GM13976 (cell line): ENCODE measurements around the gene FAM168B.

Experiments used
- DNase-seq: peaks from one replicate; pipeline ENCODE4 v3.0.0; 2012; ENCODE audit warnings: low spot score
- in situ Hi-C: fragments of 300-500 bp; cut with MboI; formaldehyde crosslinking; loops from one replicate; pipeline ENCODE4 v1.12.0; 2022; ENCODE audit warnings: low sequenced_read_pairs, mixed read lengths, inconsistent platforms; ENCODE audit not compliant: unreplicated experiment
- TF ChIP-seq, protein P1 (sequence below): IDR thresholded peaks from 2 replicates; pipeline ENCODE4 v1.5.1; 2012; ENCODE audit warnings: borderline replicate concordance, mild to moderate bottlenecking; ENCODE audit not compliant: insufficient read depth; ENCODE audit errors: extremely low read depth, missing control alignments, control extremely low read depth

Gene FAM168B

DNA sequence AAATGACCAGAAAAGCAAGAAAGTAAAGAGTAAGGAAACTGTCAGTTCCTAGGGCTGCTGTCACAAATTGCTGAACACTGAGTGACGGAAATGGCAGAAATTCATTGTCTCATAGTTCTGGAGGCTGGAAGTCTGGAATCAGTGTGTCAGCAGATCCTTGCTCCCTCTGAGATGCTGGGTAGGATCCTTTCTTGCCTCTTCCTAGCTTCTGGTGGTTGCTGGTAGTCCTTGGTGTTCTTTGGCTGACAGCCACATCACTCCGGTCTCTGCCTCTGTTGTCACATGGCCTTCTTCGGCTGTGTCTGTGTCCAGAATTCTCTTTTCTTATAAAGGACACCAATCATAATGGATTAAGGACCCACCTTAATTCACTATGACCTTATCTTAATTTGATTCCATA, 33.8 kb upstream of the FAM168B start:
- in situ Hi-C loops: no loop called here
- no peak for DNase-seq
- TF ChIP-seq, protein P1, sequence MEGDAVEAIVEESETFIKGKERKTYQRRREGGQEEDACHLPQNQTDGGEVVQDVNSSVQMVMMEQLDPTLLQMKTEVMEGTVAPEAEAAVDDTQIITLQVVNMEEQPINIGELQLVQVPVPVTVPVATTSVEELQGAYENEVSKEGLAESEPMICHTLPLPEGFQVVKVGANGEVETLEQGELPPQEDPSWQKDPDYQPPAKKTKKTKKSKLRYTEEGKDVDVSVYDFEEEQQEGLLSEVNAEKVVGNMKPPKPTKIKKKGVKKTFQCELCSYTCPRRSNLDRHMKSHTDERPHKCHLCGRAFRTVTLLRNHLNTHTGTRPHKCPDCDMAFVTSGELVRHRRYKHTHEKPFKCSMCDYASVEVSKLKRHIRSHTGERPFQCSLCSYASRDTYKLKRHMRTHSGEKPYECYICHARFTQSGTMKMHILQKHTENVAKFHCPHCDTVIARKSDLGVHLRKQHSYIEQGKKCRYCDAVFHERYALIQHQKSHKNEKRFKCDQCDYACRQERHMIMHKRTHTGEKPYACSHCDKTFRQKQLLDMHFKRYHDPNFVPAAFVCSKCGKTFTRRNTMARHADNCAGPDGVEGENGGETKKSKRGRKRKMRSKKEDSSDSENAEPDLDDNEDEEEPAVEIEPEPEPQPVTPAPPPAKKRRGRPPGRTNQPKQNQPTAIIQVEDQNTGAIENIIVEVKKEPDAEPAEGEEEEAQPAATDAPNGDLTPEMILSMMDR: no peak

DNA sequence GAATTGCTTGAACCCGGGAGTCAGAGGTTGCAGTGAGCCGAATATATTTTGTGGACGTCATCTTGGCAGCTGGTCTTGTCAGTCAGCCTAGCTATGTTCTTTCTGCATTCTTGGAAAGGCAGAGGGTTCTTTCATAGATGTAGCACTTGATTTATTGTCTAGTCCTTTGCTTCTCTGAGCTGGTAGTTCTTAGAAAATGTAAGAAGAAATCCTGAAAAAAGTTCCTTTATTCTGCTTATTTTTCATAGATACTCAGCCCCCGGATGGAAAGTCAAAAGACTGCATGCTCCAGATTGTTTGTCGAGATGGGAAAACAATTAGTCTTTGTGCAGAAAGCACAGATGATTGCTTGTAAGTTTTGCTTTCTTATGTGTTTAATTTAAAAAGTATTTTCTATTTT, 33.2 kb upstream of the FAM168B start:
- TF ChIP-seq, protein P1: no peak
- in situ Hi-C loops: no loop called here
- no peak for DNase-seq

DNA sequence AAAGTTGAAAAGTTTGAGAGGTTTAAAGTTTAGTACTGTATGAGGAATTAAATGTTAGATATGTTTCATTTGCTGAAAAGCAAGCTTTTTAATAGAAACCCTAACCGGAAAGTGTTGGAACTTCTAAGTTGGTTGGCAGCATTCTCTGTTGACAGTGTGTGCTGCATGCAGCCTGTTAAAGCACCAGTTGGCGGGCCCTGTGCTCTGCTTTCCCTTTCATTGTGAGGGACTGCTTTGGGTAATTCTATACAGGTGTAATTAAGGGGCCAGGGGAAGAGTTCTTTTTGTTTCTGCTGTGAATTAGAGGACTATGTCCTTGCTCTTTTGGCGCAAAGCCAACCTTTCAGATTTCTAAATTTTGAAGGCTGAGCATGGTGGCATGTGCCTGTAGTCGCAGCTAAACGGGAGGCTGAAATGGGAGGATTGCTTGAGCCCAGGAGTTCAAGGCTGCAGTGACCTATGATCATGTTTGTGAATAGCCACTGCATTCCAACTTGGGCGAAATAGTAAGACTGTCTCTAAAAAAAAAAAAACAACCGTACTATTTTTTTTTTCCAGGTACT, 32.0 kb upstream of the FAM168B start:
- TF ChIP-seq, protein P1: no peak
- in situ Hi-C loops: no loop called here
- DNase-seq: no peak

DNA sequence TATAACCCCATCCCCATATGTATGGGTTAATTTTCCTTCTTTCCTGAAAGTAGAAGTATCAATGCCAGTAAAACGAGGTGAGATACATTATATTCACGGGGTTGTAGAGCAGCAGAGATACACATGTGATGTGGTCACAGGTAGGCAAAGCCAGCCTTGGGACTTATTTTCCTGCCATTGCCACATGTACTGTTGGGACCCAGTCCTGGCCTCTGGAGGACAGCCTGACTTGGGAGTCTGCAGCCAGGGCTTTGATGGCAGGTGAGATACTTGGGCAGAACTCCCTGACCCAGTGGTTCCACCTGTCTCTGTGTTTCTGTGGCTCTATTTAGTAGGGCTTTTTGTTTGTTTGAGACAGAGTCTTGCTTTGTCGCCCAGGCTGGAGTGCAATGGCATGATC, 29.9 kb upstream of the FAM168B start:
- in situ Hi-C loops: no loop called here
- TF ChIP-seq, protein P1: no peak
- no peak for DNase-seq

DNA sequence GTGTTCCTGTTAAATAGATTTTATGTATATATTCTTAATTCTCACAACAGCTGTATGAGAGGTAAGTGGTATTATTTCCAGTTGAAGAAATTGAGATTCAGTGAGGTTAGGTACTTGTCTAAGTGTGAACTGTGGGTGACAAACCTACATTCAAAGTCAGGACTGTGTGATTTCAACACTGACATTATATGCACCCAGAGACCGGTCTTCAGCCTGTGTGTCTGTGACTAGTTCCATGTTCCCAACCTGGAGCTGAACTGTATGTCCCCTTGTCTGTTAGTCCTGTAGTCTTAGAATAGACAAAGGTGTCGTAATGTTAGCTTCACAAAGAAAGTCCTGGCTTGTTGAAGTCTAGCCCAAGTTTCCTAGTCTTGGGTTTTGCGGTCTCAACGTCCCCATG, 29.2 kb upstream of the FAM168B start:
- DNase-seq: no peak
- TF ChIP-seq, protein P1: no peak
- in situ Hi-C loops: no loop called here

DNA sequence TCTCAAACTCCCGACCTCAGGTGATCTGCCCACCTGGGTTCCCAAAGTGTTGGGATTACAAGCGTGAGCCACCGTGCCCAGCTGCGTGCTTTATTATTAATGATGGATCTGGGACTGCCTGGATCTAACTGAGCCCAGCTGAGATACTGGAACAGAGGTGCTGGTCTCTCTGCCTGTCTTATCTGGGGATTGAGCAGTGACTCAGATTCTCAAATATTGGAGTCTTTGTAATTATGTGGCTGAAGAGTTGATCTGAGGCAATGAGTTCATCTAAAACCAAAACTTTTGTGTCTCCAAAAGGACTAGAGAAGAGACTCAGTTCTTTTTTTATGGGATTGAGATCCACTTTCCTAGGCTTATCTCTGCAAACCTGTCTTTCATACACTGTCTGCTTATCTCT, 28.2 kb upstream of the FAM168B start:
- in situ Hi-C loops: no loop called here
- TF ChIP-seq, protein P1: no peak
- DNase-seq: no peak
